Kasumi-1 (cell line): Measurements from ENCODE around the gene SPG7.
A peak's percentile ranks its signal among the peaks of the same experiment; 100 is the strongest.

Source experiments
- DNase-seq, 2 experiments: peaks; one replicate each; lab custom pipeline; 2025; lab: John Stamatoyannopoulos, UW

SPG7 gene

DNA sequence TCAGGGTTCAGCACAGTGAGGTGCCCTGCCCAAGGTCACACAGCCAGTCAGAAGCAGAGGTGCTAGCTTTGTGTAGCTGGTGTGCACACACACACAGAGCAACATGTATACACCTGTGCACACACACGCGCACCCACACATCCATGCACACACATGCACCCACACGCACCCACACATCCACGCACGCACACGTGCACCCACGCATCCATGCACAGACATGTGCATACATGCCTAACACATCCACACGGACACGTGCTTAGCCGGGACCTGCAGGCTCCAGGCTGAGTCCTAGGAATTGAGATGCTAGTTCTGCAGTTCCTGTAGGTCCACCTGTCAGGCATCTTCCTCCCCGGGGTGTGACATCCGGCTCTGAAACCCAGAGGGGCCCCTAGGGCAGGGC lies 92.2 kb downstream of the SPG7 start:
- no peak for DNase-seq

DNA sequence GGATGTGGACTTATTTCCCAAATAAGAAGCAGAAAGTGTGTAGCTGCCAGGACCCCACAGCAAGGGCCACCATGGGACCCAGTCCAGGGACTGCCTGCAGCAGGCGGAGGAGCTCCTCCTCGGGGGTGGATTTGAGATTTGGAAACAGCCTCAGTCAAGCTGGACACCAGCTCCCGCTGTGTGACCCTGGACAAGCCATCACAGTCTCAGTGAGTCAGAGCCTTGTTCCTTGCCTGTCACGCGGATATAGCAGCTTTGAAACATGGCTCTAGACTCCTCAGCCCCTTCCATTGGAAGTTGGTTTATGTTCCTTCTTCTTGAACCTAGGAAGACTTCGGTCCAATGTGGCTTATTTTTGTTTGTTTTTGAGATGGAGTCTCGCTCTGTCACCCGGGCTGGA lies 92.8 kb downstream of the SPG7 start:
- DNase-seq = no peak

DNA sequence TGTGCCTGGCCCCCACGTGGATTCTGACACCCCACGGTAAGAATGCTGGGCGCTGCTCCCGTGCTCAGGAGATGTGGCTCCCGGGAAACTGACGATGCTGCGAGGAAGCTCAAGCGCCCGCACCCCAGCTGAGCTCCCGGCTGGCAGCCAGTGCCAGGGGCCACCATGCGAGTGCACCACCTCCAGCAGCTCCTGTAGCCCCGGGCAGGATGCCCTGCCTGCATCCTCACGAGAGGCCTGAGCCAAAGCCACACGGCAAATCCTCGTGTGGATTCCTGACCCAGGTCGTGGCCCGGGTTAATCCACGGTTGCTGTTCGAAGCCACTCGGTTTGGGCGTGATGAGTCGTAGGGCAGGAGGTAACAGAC lies 93.7 kb downstream of the SPG7 start:
- no peak for DNase-seq

DNA sequence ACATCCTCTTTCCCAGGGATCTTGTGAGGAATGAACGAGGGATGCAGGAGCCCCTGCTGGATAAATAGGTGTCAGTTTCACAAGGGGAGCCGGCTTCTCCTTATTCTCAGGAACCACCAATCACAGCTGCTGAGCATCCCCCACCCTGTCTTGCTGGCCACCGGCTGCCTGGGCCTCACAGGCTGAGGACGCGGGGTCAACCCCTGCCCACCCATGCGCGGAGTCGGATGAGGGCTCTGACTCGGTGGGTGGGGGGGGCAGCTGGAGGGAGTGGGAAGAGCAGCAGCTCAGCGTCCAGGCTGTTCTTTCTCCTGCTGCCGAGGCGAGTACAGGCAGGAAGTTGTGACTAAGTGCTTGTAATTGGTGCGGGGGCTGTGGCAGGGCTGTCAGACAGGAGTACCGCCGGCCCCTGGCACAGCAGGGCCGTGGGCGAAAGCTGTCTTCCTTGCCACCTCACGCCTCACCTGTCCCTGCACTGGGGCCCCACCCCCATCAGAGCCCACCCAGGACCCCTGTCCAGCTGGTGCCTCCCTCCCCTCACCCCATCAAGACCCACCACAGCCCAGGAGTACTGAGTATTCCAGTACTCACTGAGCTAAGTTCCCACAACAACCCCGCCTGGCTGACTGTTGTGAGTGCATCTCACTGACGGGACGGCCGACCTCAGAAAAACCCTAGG lies 94.2 kb downstream of the SPG7 start:
- peak; percentile 75 to 81 for DNase-seq

DNA sequence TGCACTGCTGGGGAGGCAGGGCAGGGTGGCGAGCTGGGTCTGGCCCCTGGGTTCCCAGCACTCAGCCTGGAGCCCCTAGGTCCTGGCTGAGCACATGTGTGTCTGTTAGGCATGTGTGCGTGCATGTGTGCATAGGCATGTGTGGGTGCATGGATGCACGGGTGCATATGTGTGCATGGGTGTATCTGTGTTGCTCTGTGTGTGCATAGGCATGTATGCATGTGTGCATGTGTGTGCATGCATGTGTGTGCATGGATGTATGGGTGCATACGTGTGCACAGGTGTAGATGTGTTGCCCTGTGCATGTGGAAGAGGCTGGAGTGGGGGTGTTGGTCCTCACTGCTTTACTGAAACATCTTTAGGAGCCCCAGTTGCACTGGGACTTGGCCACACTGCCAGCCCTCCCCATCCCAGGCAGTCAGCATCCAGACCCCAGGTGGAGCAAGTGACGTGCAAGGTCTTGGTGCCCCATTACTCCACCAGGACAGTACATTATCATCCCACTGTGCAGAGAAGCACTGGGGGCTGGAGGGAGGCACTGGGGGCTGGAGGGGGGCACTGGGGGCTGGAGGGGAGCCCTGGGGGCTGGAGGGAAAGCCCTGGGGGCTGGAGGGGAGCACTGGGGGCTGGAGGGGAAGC lies 94.9 kb downstream of the SPG7 start:
- DNase-seq = no peak

DNA sequence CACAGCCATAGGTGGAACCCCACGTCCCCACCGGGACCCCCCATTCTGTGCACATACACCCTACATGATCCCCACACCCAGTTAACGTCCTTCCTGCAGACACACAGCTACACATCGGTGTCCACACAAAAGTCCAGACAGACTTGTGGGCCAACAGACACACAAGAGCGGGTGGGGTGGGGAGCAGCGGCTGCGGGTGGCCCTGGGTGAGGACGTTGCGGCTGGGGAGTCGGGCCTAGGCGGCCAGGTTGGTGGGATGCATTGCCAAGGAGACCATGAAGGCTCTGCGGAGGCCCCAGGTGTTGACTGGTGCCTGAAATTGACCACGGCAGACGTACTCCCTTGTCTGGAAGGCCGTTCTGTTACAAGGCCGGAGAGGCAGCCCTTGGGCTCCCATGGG lies 96.6 kb downstream of the SPG7 start:
- no peak for DNase-seq

DNA sequence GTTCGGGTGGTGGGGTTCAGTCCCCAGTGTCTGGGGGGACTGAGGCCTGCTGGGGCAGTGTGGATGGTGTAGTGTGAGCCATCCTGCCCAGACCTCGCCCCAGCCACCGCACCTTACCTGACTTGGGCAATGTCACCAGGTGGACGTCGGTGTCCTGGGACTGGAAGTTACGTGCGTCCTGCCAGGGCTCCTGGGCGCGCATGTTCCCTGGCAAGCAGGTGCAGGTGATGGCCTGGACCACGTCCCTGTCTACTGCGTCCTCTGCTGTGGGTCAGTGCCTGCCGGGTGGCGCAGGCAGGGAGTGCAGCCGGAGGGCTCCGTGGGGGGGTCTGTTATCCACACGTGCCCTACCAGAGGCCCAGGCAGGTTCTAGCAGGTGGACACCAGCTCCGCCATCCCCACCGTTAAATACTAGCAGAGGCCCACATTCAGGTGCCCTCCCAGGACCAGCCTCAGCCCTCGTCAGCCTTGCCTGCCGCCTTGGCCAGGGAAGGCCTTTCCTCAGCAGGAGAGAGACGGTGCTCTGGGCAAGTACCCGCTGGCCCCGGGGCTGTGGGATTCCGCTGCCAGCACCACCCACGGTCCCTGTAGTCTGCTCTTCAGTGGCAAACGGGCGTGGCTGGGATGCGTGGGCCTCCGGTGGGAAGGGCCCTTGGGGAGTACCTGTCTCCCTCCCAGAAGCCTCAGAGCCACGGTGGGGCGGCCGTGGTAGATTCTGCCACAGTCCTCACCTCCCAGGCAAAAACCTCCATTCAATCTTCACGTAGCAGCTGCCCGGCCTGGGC lies 97.2 kb downstream of the SPG7 start:
- DNase-seq = no peak

DNA sequence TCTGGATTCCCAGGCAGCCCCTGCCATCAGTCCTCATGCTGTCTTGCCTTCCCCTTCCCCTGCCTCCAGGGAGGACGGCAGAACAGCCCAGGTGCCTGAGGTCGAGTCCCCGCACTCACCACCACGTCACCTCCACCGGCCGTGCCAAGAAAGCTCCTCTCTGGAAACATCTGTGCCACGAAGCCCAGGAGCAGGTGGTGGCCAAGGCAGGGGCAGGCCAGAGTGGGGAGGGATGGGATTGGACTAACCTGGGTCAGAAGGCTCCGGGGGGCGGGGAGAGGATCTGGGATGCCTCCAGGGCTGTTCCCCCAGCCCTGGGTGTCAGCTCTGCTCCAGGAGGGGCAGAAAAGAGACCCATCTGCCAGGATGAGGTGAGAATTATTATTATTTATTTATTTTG lies 97.8 kb downstream of the SPG7 start:
- DNase-seq = no peak
